HG03175 (cell line): ENCODE results near the gene MS4A3.
"Not testable (repeated sequence)": the region's sequence is repeated elsewhere in the genome, so short reads cannot be mapped to it uniquely, and the experiment has no call there.

ENCODE experiments used
- ATAC-seq: cut with Tn5 transposase; IDR thresholded peaks from one replicate; pipeline ENCODE4 v1.9.1; 2021; ENCODE audit warnings: mild to moderate bottlenecking, moderate library complexity; ENCODE audit not compliant: unreplicated experiment

MS4A3 gene

GRCh38 chr11:60088364-60088763 lies 31.9 kb downstream of the MS4A3 start, which contains the start of gene MS4A2:
Gene MS4A2, plus strand, starts transcription at chr11:60088664. Its CDS starts 102 bp downstream, at chr11:60088766.
- no peak for ATAC-seq

GRCh38 chr11:60095477-60096120 lies 39.1 kb downstream of the MS4A3 start:
- ATAC-seq, result no peak

- no peak for ATAC-seq
Observed at GRCh38 chr11:60097189-60097588, 40.7 kb downstream of the MS4A3 start.

DNA sequence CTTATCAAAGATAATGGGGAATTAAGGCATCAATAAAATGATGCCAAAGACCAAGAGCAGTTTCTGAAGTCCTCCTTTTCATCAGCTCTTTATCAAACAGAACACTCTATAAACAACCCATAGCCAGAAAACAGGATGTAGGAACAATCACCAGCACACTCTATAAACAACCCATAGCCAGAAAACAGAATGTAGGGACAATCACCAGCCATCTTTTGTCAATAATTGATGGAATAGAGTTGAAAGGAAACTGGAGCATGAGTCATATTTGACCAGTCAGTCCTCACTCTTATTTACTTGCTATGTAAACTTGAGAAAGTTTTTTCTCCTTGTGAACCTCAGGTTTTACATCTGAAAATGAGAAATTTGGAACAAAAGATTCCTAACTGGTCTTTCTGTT lies 42.0 kb downstream of the MS4A3 start:
- peak; percentile 83 for ATAC-seq

DNA sequence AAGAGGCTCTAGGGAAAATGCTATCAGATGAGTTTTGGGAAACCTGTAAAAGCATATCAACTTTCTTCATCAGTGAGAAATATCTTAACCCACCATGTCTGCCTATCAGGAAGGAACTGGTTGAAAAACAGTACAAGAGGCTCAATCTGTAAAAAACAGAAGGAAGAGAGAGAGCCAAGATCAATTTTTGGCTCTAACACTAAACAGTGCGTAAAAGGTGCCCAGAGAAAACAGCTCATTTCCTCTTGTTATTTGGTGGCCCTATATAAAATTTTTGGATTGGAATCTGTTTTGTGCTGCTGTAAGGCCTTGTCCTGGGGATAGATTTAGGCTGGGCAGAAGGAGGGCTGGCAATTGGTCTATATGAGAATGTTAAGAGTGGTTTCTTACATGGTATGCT lies 44.1 kb downstream of the MS4A3 start:
- no peak for ATAC-seq

GRCh38 chr11:60101368-60101767 lies 44.9 kb downstream of the MS4A3 start:
- ATAC-seq, result not testable (repeated sequence)

DNA sequence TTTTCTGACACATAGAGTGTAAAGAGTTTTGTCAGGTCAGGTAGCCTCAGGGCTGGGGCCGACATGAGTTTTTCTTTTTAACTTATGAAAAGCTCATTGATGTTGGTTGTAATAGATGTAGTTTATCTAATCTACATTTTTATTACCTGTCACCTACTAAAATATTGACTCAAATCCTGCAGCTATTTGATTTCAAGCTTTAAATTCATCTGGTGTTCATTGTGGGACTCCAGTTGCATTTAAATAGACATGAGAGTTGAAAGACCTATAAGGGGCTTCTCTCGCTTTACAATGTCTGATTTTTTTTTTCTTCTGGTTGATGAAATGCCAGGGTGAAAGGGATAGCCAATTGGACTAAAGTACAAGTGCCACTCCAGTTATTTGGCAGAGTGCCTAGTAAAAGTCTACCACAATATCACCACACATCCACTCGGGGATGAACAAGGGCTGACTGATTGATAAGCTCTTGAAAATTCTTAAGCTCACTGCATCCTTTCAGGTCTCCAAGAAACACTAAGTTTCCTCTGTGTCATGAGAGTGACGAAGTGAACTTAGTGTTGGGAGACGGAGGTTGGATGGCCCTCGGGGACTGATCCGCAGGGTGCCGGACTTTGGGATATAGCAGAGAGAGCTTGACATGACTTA lies 48.1 kb downstream of the MS4A3 start:
- not testable (repeated sequence) for ATAC-seq

DNA sequence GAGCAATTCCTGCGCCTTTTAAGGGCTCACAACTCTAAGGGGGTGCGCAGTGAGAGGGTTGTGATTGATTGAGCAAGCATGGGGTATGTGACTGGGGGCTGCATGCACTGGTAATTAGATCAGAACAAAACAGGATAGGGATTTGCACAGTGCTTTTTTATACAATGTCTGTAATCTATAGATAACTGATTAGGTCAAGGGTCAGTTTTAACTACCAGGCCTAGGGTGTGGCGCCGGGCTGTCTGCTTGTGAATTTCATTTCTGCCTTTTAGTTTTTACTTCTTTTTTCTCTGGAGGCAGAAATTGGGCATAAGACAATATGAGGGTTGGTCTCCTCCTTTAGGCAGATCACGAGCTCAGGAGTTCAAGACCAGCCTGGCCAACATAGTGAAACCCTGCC lies 52.2 kb downstream of the MS4A3 start:
- ATAC-seq, result not testable (repeated sequence)

GRCh38 chr11:60111793-60112192 lies 55.3 kb downstream of the MS4A3 start:
- ATAC-seq, result no peak

DNA sequence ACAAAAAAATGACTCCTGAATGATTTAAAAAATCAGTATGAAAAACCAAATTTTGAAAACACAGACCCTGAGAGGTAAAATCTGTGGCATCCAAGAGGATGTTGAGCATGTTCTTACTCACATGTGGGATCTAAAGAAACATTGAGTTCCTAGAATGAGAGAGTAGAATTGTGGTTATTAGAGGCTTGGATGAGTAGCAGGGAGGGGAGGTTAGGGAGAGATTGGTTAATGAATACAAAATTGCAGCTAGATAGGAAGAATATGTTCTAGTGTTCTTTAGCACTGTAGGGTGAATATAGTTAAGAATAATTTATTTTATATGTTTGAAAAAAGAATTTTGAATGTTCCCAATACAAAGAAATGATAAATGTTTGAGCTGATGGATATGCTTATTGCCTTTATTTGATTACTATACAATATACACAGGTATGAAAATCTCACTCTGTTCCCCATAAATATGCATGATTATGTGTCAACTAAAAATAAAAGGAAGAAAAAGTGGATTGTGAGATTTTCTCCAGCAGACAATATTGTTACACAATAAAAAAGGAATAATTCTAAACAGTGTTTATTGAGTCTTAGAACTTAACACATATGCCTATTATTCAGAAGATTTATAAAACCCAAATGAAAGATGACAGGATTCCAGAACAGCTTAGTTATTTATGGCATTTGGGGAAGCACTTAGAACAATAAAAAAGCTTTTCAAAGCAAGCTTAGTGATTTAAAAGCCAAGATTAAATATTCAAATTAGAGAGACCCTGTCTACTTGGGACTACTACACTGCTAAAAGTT lies 60.7 kb downstream of the MS4A3 start:
- no peak for ATAC-seq

DNA sequence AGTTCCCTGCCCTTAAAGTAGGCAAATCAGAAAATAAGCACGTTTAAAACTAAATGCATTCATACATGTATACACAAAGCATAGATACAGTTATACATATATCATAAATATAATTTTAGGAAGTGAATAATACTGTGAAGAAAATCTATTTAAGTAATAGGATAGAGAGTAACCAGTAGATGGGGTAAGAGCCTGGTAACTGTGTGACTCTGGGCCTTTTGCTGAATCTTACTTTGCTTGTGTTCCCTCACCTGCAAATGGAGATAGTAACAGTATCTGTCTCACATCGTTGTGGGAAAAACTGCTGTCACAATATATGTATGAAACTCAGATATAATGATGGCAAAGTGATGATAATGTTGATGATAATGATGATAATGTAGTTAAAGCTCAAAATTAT lies 61.9 kb downstream of the MS4A3 start:
- no peak for ATAC-seq

GRCh38 chr11:60119710-60120109 lies 63.2 kb downstream of the MS4A3 start:
- no peak for ATAC-seq
